Stimulated activated memory B cell treated with anti-CD40 and anti-IgM and Interleukin-4, amounts not matched to agents 10 μg/mL and 1 μg/mL and 100 μg/mL, for 72 hours (primary cell): Measurements from ENCODE around the gene ERC2.

Experiments used
- ATAC-seq: fragments of 150-1000 bp; cut with Tn5 transposase; 2 replicates; pipeline ENCODE4 v1.10.0; 2021
- H3K27ac Mint-ChIP-seq: one replicate; pipeline ENCODE4 v1.8.0; 2022; ENCODE audit warnings: mild to moderate bottlenecking, mixed read lengths
- H3K27me3 Mint-ChIP-seq: one replicate; pipeline ENCODE4 v1.8.0; 2022; ENCODE audit warnings: mixed read lengths
- H3K36me3 Mint-ChIP-seq: one replicate; pipeline ENCODE4 v1.8.0; 2022; ENCODE audit warnings: mixed read lengths
- H3K4me1 Mint-ChIP-seq: one replicate; pipeline ENCODE4 v1.8.0; 2022; ENCODE audit warnings: mixed read lengths
- H3K4me3 Mint-ChIP-seq: one replicate; pipeline ENCODE4 v1.8.0; 2022; ENCODE audit warnings: mild to moderate bottlenecking, moderate library complexity, mixed read lengths
- H3K9me3 Mint-ChIP-seq: one replicate; pipeline ENCODE4 v1.8.0; 2022; ENCODE audit warnings: mixed read lengths

Gene ERC2

DNA sequence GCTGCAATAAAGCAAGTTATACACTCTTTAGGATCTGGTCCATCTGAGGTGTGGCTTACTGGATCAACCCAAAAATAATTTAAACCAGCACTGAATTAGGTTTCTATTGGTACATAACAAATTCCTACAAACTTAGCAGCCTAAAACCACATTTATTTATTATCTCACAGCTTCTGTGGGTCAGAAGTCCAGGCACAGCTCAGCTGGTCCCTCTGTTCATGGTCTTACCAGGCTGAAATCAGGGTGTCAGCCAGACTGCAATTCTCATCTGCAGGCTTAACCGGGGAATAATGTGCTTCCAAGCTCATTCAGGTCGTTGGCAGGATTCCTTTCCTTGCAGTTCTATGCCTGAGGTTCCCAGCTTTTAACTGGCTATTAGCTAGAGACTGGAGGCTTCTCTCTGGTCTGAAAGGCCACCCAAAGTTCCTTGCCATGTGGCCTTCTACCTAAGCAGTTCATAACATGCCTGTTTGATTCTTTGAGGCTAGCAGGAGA is 503.7 kb downstream of the ERC2 start:
- Mint-ChIP-seq H3K27ac (no peak overlapping the region), H3K27me3 (no peaks in the 10 kb centered on the region), H3K4me1 (peaks cover 8% of the 10 kb centered on the region), H3K4me3 (no peak overlapping the region), H3K9me3 (peaks cover 6% of the 10 kb centered on the region), H3K36me3 (no peaks in the 10 kb centered on the region)
- ATAC-seq = no peak

- ATAC-seq = no peak
- no peaks in the 10 kb centered on the region for H3K36me3 Mint-ChIP-seq
These were observed 504.7 kb downstream of the ERC2 start for GRCh38 chr3:55963601-55964000.

GRCh38 chr3:55959471-55960080 is 508.7 kb downstream of the ERC2 start:
- Mint-ChIP-seq H3K9me3 (peaks cover 5% of the 10 kb centered on the region), H3K4me3 (no peak overlapping the region), H3K36me3 (no peaks in the 10 kb centered on the region), H3K4me1 (no peaks in the 10 kb centered on the region), H3K27ac (no peak overlapping the region), H3K27me3 (no peaks in the 10 kb centered on the region)
- no peak for ATAC-seq

More at GRCh38 chr3:55963601-55964000, 504.7 kb downstream of the ERC2 start:
- no peaks in the 10 kb centered on the region for H3K27me3 Mint-ChIP-seq
- peaks cover 6% of the 10 kb centered on the region for H3K9me3 Mint-ChIP-seq
- H3K27ac Mint-ChIP-seq = no peak overlapping the region
- peaks cover 8% of the 10 kb centered on the region for H3K4me1 Mint-ChIP-seq
- no peak overlapping the region for H3K4me3 Mint-ChIP-seq

- Mint-ChIP-seq H3K4me3 (no peak overlapping the region), H3K27ac (no peak overlapping the region), H3K4me1 (no peaks in the 10 kb centered on the region), H3K27me3 (no peaks in the 10 kb centered on the region), H3K9me3 (peaks cover 5% of the 10 kb centered on the region), H3K36me3 (no peaks in the 10 kb centered on the region)
- ATAC-seq = peak; percentile 10
These were observed 509.7 kb downstream of the ERC2 start for GRCh38 chr3:55958605-55959004.

DNA sequence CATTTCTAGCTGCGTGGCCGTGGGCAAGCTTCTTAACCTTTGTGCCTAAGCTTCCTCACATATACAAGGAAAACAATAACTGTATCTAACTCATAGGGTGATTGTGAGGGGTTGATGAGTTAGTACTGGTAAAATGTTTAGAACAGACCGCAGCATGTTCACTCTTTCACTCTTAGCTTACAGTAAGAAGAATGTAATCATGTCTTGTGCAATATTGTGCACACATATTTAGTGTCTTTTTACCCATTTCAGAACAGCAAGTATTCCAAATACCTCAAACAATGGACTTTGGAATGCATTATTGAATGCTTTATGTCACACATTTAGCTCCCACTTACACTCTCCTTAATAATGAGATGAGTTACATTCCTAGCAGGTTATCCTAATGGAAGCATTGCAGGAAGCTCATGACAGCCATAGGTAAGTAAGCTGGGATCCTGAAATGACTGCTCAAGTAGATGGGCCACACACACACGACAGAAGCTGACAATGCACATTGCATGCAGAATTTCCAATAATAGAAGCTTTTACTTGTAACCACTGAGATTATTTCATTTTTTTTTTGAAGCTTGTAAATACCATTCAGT is 512.3 kb downstream of the ERC2 start:
- no peak overlapping the region for H3K4me3 Mint-ChIP-seq
- no peak overlapping the region for H3K27ac Mint-ChIP-seq
- no peak for ATAC-seq
- H3K27me3 Mint-ChIP-seq = no peaks in the 10 kb centered on the region
- no peaks in the 10 kb centered on the region for H3K4me1 Mint-ChIP-seq
- peaks cover 2% of the 10 kb centered on the region for H3K9me3 Mint-ChIP-seq
- H3K36me3 Mint-ChIP-seq = no peaks in the 10 kb centered on the region

- H3K4me1 Mint-ChIP-seq = no peaks in the 10 kb centered on the region
- no peaks in the 10 kb centered on the region for H3K36me3 Mint-ChIP-seq
- ATAC-seq = no peak
- H3K27ac Mint-ChIP-seq = no peak overlapping the region
- H3K27me3 Mint-ChIP-seq = no peaks in the 10 kb centered on the region
- H3K4me3 Mint-ChIP-seq = no peak overlapping the region
- peaks cover 2% of the 10 kb centered on the region for H3K9me3 Mint-ChIP-seq
These were observed 516.9 kb downstream of the ERC2 start for GRCh38 chr3:55951388-55951787.

DNA sequence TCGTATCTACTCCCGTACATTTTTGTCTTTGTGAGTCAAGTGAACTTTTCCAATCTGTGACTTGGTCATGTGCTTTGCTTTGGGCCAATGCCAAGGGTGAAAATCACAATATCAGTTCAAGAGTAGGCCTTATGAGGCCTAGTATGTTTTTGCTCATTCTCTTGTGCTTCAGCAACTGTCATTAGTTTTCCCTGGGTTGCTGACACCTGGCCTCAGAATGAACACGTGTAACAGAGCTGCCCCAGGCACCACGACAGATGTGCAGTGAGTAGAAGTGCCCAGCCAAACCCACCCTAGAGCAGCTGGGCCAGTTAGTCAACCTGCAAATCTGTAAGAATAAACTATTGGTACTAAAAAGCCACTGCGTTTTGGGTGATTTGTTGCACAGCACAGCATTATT is 520.9 kb downstream of the ERC2 start:
- no peak for ATAC-seq
- no peak overlapping the region for H3K4me3 Mint-ChIP-seq
- H3K27ac Mint-ChIP-seq = no peak overlapping the region
- no peaks in the 10 kb centered on the region for H3K36me3 Mint-ChIP-seq
- H3K27me3 Mint-ChIP-seq = no peaks in the 10 kb centered on the region
- no peaks in the 10 kb centered on the region for H3K4me1 Mint-ChIP-seq
- peaks cover 2% of the 10 kb centered on the region for H3K9me3 Mint-ChIP-seq

DNA sequence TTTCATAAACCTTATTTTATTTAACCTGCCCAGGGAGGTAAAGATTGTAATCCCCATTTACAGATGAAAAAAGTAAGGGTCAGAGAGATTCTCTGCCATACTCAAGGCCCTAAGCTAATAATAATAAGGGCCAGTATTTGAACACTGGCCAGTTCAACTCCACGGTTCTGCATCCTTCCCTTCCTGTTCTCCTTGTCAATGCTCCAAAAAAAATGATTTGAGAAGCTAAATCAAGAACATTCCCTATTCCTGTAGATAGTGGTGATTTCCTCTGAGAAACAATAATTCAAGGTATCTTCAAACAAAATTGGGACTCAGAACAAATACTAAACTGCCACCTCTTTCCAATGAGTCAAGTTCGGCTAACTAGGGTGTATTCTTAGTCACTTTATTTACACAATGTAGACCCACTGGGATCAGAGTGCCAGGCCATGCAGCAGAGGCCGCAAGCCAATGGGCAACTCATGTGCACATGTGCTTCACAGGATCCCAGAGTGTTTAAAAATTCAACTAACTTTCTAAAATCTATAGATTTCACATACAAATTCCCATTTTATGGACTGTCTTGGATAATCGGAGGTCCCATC is 521.6 kb downstream of the ERC2 start:
- Mint-ChIP-seq H3K4me1 (no peaks in the 10 kb centered on the region), H3K4me3 (no peak overlapping the region)
- ATAC-seq = no peak

GRCh38 chr3:55942868-55943267 is 525.4 kb downstream of the ERC2 start:
- no peaks in the 10 kb centered on the region for H3K36me3 Mint-ChIP-seq
- H3K4me1 Mint-ChIP-seq = no peaks in the 10 kb centered on the region
- peaks cover 2% of the 10 kb centered on the region for H3K9me3 Mint-ChIP-seq
- H3K27ac Mint-ChIP-seq = no peak overlapping the region
- no peaks in the 10 kb centered on the region for H3K27me3 Mint-ChIP-seq
- H3K4me3 Mint-ChIP-seq = no peak overlapping the region
- ATAC-seq = no peak

More for the DNA sequence above, 521.6 kb downstream of the ERC2 start:
- Mint-ChIP-seq H3K27ac (no peak overlapping the region), H3K9me3 (peaks cover 2% of the 10 kb centered on the region), H3K27me3 (no peaks in the 10 kb centered on the region), H3K36me3 (no peaks in the 10 kb centered on the region)

GRCh38 chr3:55939287-55939686 is 529.0 kb downstream of the ERC2 start:
- H3K4me1 Mint-ChIP-seq = no peaks in the 10 kb centered on the region
- H3K4me3 Mint-ChIP-seq = no peak overlapping the region
- no peaks in the 10 kb centered on the region for H3K36me3 Mint-ChIP-seq
- no peak overlapping the region for H3K27ac Mint-ChIP-seq
- no peaks in the 10 kb centered on the region for H3K9me3 Mint-ChIP-seq
- ATAC-seq = no peak
- no peaks in the 10 kb centered on the region for H3K27me3 Mint-ChIP-seq

DNA sequence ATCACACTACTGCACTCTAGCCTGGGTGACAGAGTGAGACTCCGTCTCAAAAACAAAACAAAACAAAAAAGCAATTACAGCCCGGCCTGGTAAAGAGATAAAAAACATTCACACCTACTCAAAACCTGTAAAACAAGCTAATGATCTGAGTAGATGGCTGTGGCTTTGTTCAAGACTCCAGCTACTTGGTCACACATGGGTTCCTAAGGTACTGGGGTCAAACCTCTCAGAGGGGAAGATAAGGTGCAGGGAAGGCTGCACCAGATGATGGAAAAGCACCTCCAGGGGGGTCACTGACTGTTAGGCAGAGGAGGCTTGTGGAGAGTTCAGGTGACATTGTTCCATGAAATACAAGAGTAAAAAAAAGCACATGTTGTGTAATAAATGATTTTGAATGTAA is 531.0 kb downstream of the ERC2 start:
- Mint-ChIP-seq H3K4me1 (no peaks in the 10 kb centered on the region), H3K4me3 (no peak overlapping the region), H3K27me3 (no peaks in the 10 kb centered on the region), H3K27ac (no peak overlapping the region), H3K9me3 (no peaks in the 10 kb centered on the region), H3K36me3 (no peaks in the 10 kb centered on the region)
- no peak for ATAC-seq

- Mint-ChIP-seq H3K36me3 (no peaks in the 10 kb centered on the region), H3K9me3 (no peaks in the 10 kb centered on the region), H3K27me3 (no peaks in the 10 kb centered on the region), H3K4me3 (no peak overlapping the region), H3K4me1 (no peaks in the 10 kb centered on the region), H3K27ac (no peak overlapping the region)
- no peak for ATAC-seq
These were observed 531.7 kb downstream of the ERC2 start for GRCh38 chr3:55936549-55937052.

DNA sequence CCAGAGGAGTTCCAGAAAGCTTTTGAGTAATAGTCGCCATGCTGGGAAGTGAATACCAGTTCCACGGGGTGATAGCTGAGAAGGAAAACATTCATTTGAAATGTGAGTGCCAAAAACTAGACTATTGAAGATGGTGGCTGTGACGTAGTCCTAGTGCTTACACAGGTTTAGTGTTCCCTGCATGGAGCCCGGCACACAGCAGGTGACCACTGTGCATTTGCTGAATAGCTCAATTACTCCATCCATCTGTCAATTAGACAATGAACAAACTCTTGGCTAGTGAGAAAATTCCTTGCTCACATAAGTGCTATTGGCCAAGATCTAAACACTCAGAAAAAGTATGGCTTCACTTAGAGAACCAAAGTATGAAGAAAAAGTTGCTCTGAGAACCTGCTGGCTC is 533.0 kb downstream of the ERC2 start:
- no peaks in the 10 kb centered on the region for H3K4me1 Mint-ChIP-seq
- H3K27me3 Mint-ChIP-seq = no peaks in the 10 kb centered on the region
- H3K9me3 Mint-ChIP-seq = peaks cover 2% of the 10 kb centered on the region
- no peak for ATAC-seq
- no peak overlapping the region for H3K4me3 Mint-ChIP-seq
- H3K36me3 Mint-ChIP-seq = no peaks in the 10 kb centered on the region
- H3K27ac Mint-ChIP-seq = no peak overlapping the region

DNA sequence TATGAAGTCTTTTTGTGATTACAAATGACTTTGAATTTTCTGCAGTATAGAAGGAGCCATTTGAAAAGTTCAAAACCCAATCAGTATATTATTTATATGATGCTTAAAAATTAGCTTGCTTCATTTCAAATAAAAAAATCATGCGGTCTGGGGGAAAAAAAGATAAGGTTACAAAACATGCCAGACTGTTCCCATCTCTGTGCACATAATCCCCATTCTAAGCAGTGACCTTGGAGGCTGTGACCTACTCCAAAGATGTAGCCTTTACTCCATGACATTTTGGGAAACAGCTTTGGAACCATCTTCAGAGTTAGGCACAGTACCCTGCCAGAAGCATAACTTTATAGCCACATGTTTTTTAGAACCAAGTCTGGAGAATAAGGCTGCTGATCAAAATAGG is 533.5 kb downstream of the ERC2 start:
- H3K4me3 Mint-ChIP-seq = no peak overlapping the region
- H3K36me3 Mint-ChIP-seq = no peaks in the 10 kb centered on the region
- no peaks in the 10 kb centered on the region for H3K4me1 Mint-ChIP-seq
- H3K27ac Mint-ChIP-seq = no peak overlapping the region
- no peaks in the 10 kb centered on the region for H3K27me3 Mint-ChIP-seq
- no peak for ATAC-seq
- peaks cover 2% of the 10 kb centered on the region for H3K9me3 Mint-ChIP-seq

DNA sequence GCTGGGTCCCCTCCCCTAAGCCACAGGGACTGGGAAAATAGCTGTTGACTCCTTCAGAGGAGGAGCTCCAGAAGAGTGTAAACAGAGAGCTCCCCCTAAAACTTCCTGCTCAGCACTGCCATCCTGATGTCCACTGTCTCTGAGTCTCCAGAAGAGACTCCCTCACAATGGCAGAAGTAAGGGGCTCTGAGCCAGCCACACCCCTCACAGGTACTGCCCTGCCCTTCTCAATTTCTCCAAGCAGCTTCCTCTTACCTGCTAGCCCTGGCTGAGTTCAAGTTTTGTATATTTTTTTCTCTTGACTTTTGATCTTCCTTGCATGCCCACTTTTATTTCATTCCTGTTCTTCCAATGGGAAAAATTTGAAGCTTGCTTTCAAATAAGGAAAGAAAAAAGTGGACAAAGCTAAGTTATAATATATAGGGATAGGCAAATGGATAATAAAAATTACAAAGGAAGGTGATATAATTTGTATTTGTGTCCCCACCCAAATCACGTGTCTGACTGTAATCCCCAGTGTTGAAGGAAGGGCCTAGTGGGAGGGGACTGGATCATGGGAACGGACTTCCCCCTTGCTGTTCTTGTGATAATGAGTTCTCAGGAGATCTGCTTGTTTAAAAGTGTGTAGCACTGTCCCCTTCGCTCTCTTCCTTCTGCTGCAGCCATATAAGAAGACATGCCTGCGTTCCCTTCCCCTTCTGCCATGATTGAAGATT is 539.0 kb downstream of the ERC2 start:
- Mint-ChIP-seq H3K4me1 (no peaks in the 10 kb centered on the region), H3K36me3 (no peaks in the 10 kb centered on the region), H3K27ac (no peak overlapping the region), H3K4me3 (no peak overlapping the region), H3K9me3 (peaks cover 5% of the 10 kb centered on the region), H3K27me3 (no peaks in the 10 kb centered on the region)
- ATAC-seq = no peak
